Skeletal muscle tissue (tissue), 4 donors: ENCODE measurements around the gene ARHGEF1. TPM values are rescaled to one million over a fixed set of nuclear protein-coding genes. Genes with fewer than 3 reads are reported as not detected.

ENCODE experiments used
- H3K27ac ChIP-seq: one replicate; pipeline ENCODE4 v1.7.0; 2013; ENCODE audit warnings: mild to moderate bottlenecking, low read depth, low read length, inconsistent platforms
- H3K27me3 ChIP-seq, 3 donors: one replicate each; pipeline ENCODE4 v1.7.0; 2013; ENCODE audit warnings: low read length in 3 of 3; ENCODE audit not compliant: control insufficient read depth in 3 of 3, insufficient read depth in 3 of 3
- H3K36me3 ChIP-seq, 3 donors: one replicate each; pipeline ENCODE4 v1.7.0; 2013; ENCODE audit warnings: low read length in 3 of 3; ENCODE audit not compliant: control insufficient read depth in 3 of 3, insufficient read depth in 3 of 3
- H3K4me1 ChIP-seq, 3 donors: one replicate each; pipeline ENCODE4 v1.7.0; 2013; ENCODE audit warnings: low read length in 3 of 3, mild to moderate bottlenecking in 3 of 3; ENCODE audit not compliant: control insufficient read depth in 3 of 3, insufficient read depth in 3 of 3
- H3K4me3 ChIP-seq, 3 donors: one replicate each; pipeline ENCODE4 v1.7.0; 2013; ENCODE audit warnings: low read length in 3 of 3
- H3K9ac ChIP-seq, 3 donors: one replicate each; pipeline ENCODE4 v1.7.0; 2013; ENCODE audit warnings: low read length in 3 of 3, mild to moderate bottlenecking in 3 of 3, moderate library complexity in 2 of 3, low read depth in 1 of 3
- H3K9me3 ChIP-seq, 3 donors: one replicate each; pipeline ENCODE4 v1.7.0; 2013; ENCODE audit warnings: low read length in 3 of 3; ENCODE audit not compliant: control insufficient read depth in 3 of 3
- total RNA-seq: library from RNA; depleted of rRNA; stranded (reverse); fragments of >200 nt; gene quantifications from one replicate; pipeline ENCODE4 v1.2.3, GENCODE V29; 2014
- donor health status: Osteomylitis.

The ARHGEF1 gene
- total RNA-seq, 1 donor from 2014 or later, result 13.6 TPM

DNA sequence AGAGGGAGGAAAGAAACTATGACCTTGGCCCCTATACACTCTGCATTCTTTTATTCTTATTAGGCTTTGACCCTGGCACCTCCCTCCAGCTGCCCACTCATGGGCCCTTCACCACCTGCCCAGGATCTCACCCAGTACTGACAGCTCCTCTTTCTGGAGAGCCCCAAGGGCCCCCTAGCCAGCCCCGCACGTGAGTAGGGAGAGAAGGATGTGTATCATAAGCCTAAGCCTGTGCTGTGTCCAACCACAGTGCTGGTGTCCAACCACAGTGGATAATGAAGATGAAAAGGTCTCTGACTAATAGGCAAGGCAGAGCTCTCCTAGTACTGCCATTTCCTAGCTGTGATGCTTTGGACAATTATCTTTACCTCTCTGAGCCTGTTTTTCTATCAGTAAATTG, 33.9 kb upstream of the ARHGEF1 start:
- peaks cover 7 to 13% (median 13%) of the 10 kb centered on the region in 3 donors for H3K27me3 ChIP-seq
- H3K9me3 ChIP-seq, result no peaks in the 10 kb centered on the region
- H3K9ac ChIP-seq, result no peak overlapping the region
- H3K36me3 ChIP-seq, result no peaks in the 10 kb centered on the region
- no peak overlapping the region for H3K27ac ChIP-seq
- no peak overlapping the region for H3K4me3 ChIP-seq
- H3K4me1 ChIP-seq, result no peaks in the 10 kb centered on the region

GRCh38 chr19:41850381-41850780, 32.6 kb upstream of the ARHGEF1 start:
- Histone ChIP-seq H3K36me3 (no peaks in the 10 kb centered on the region), H3K4me3 (no peak overlapping the region), H3K4me1 (no peaks in the 10 kb centered on the region), H3K27ac (no peak overlapping the region), H3K9me3 (no peaks in the 10 kb centered on the region), H3K27me3 (peaks cover 7 to 21% (median 17%) of the 10 kb centered on the region in 3 donors), H3K9ac (no peak overlapping the region)

DNA sequence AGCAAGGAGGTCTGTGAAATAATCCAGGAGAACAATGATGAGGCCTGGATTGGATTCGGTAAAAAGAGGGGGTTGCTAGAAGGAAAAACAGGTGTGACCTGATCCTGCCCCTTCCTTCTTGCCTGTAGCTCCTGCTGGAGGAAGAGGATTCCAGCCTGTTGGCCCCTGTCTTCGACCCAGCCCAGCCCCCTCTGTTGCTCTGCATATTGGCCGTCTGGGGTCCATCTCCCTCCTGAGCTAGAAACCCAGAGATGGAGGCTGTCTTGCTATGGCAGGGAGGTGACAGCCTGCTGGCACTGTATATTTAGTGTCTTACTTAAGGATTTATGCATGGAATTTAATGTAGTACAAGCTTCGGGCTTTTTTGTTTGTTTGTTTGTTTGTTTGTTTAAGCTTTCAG, 31.5 kb upstream of the ARHGEF1 start:
- no peak overlapping the region for H3K9ac ChIP-seq
- no peaks in the 10 kb centered on the region for H3K4me1 ChIP-seq
- H3K9me3 ChIP-seq, result no peaks in the 10 kb centered on the region
- peaks cover 7 to 22% (median 17%) of the 10 kb centered on the region in 3 donors for H3K27me3 ChIP-seq
- no peak overlapping the region for H3K4me3 ChIP-seq
- no peak overlapping the region for H3K27ac ChIP-seq
- no peaks in the 10 kb centered on the region for H3K36me3 ChIP-seq

DNA sequence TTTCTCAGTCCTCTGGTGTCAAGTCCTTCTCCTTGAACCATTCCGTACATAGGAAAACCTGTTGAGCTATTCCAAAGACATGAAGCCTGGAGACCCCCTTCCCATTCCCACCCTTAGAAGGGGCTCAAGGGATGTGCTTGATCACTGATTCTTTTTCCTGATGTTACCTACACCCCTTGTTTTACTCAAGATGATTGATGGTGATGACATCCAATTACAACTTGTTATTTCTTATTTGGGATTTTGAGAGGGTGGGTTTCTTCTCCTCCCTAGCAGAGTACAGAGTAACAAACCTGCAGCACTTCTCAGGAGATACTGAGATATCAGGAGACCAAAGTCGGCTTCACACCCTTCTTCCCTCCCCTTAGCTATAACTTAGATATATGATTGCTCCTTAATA, 29.6 kb upstream of the ARHGEF1 start:
- Histone ChIP-seq H3K9me3 (no peaks in the 10 kb centered on the region), H3K27me3 (peaks cover 7 to 22% (median 17%) of the 10 kb centered on the region in 3 donors), H3K4me1 (no peaks in the 10 kb centered on the region)

GRCh38 chr19:41853768-41854167, 29.2 kb upstream of the ARHGEF1 start:
- Histone ChIP-seq H3K9me3 (no peaks in the 10 kb centered on the region), H3K4me1 (peaks cover 0 to under 1% (median 0%) of the 10 kb centered on the region in 3 donors), H3K4me3 (no peak overlapping the region), H3K9ac (no peak overlapping the region), H3K36me3 (no peaks in the 10 kb centered on the region), H3K27me3 (peaks cover 7 to 22% (median 14%) of the 10 kb centered on the region in 3 donors), H3K27ac (no peak overlapping the region)

More for the DNA sequence above, 29.6 kb upstream of the ARHGEF1 start:
- H3K9ac ChIP-seq, result no peak overlapping the region
- no peaks in the 10 kb centered on the region for H3K36me3 ChIP-seq
- no peak overlapping the region for H3K27ac ChIP-seq
- H3K4me3 ChIP-seq, result no peak overlapping the region

DNA sequence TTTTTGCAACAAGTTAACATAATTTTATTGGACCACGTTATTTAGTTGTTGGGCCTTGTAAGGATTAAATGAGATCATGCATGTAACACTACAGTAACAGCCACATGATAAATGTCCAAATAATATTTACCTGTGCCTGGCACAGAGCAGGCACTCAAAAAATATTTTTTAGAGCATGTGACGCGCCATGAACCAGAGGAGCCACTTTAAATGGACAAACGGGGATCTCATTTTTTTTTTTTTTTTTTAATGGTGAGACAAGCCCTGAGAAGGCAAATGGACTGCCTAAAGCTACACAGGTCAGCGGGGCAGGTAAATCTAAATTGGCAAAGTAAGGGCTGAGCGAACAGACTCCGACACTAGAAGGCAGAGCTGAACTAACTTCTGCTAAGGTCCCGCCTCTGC, 23.8 kb upstream of the ARHGEF1 start:
- Histone ChIP-seq H3K9me3 (no peaks in the 10 kb centered on the region), H3K36me3 (peaks cover 27 to 29% (median 28%) of the 10 kb centered on the region in 3 donors), H3K27me3 (peaks cover 0 to 8% (median 4%) of the 10 kb centered on the region in 3 donors), H3K4me3 (peak overlapping the region; percentile 67 to 98 (median 95)), H3K4me1 (peaks cover 27 to 36% (median 31%) of the 10 kb centered on the region in 3 donors), H3K9ac (peak overlapping the region; percentile 62 to 94 (median 74)), H3K27ac (peak overlapping the region; percentile 97)

DNA sequence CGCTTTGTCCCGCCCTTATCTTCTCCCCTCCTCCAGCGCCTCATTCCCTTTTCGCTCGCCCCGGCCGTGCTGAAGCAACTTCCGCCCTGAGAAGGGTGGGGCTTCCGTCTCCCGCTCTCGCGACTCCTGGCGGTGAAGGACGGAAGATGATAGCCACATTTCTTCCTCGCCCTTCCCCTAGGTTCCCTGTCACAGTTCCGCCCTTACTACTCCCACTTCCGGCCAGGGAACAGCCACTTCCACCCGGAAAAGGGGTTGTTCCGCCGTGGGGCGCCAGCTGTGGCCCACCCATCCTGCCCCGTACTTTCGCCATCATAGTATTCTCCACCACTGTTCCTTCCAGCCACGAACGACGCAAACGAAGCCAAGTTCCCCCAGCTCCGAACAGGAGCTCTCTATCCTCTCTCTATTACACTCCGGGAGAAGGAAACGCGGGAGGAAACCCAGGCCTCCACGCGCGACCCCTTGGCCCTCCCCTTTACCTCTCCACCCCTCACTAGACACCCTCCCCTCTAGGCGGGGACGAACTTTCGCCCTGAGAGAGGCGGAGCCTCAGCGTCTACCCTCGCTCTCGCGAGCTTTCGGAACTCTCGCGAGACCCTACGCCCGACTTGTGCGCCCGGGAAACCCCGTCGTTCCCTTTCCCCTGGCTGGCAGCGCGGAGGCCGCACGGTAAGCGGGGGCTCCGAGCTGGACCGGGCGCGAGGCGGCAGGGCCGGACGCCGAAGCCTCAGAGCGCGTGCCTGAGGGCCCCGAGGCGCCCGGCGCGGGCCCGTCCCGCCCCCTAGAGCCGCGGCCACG, 23.2 kb upstream of the ARHGEF1 start, which contains the start of gene RPS19:
TSS of gene RPS19 (plus strand) at position 638 of the 801 bp plus-strand sequence. CDS start 520 bp downstream, outside the sequence.
- peak within 1 kb of the TSS; percentile 97 for H3K27ac ChIP-seq
- H3K9me3 ChIP-seq, result no peaks in the 10 kb centered on the region
- H3K36me3 ChIP-seq, result peaks cover 33 to 35% (median 34%) of the 10 kb centered on the region in 3 donors
- H3K4me3 ChIP-seq, result peak within 1 kb of the TSS; percentile 95 to 98 (median 96)
- H3K9ac ChIP-seq, result peak within 1 kb of the TSS; percentile 94 to 99 (median 96)
- H3K4me1 ChIP-seq, result peaks cover 27 to 41% (median 31%) of the 10 kb centered on the region in 3 donors
- H3K27me3 ChIP-seq, result peaks cover 0 to 3% (median 0%) of the 10 kb centered on the region in 3 donors

GRCh38 chr19:41860419-41861115, 22.4 kb upstream of the ARHGEF1 start:
- Histone ChIP-seq H3K27ac (peak overlapping the region; percentile 97), H3K36me3 (peaks cover 37 to 40% (median 39%) of the 10 kb centered on the region in 3 donors), H3K4me3 (peak overlapping the region; percentile 95 to 98 (median 96)), H3K27me3 (no peaks in the 10 kb centered on the region), H3K9me3 (no peaks in the 10 kb centered on the region), H3K4me1 (peaks cover 27 to 41% (median 31%) of the 10 kb centered on the region in 3 donors), H3K9ac (peak overlapping the region; percentile 94 to 99 (median 96))

GRCh38 chr19:41861116-41861768, 21.7 kb upstream of the ARHGEF1 start:
- peak overlapping the region; percentile 95 to 98 (median 96) for H3K4me3 ChIP-seq
- peaks cover 39 to 40% (median 40%) of the 10 kb centered on the region in 3 donors for H3K36me3 ChIP-seq
- no peaks in the 10 kb centered on the region for H3K9me3 ChIP-seq
- H3K4me1 ChIP-seq, result peaks cover 27 to 42% (median 33%) of the 10 kb centered on the region in 3 donors
- peak overlapping the region; percentile 97 for H3K27ac ChIP-seq
- H3K27me3 ChIP-seq, result no peaks in the 10 kb centered on the region
- peak overlapping the region; percentile 94 to 99 (median 96) for H3K9ac ChIP-seq
